HG03342 (cell line): ENCODE results near the gene ADCY7.

Experiments used
- ATAC-seq: cut with Tn5 transposase; IDR thresholded peaks from one replicate; pipeline ENCODE4 v1.9.1; 2021; ENCODE audit warnings: mild to moderate bottlenecking, moderate library complexity; ENCODE audit not compliant: unreplicated experiment

The ADCY7 gene

DNA sequence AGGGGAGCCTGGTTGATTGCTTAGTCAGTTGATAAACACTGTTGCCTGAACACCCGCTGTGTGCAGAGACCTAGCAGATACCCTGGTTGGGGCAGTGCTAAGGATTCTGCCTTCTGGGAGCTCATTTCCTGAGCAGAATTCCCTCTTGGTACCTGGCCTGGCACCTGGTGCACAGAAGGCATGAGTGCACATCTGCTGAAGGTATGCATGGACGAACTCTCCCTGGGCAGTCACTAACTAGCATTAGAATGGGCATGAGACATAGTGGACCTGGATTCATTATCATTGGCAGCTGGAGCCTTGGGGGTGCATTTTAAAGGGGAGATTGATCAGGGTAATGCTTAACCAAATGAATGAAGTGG is 13.1 kb downstream of the ADCY7 start:
- no peak for ATAC-seq

DNA sequence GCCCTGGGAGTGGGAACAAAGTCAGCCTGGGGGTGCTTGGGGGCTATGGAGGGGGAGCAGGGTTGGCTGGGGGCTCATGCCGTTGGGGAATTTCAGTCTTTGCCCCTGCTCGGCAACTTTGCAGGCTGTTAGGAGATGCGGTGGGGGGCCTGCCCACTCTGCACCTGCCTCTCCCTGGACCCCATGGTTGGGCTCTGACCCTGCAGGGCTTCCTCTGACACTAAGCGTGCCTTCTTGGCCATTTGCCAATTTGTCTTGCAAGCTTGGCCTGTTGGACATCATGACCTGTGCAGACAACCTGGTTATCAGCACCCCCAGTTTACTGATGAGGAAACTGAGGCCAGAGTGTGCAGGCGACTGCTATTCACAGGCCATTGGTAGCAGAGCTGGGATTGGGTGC is 14.6 kb downstream of the ADCY7 start:
- no peak for ATAC-seq

DNA sequence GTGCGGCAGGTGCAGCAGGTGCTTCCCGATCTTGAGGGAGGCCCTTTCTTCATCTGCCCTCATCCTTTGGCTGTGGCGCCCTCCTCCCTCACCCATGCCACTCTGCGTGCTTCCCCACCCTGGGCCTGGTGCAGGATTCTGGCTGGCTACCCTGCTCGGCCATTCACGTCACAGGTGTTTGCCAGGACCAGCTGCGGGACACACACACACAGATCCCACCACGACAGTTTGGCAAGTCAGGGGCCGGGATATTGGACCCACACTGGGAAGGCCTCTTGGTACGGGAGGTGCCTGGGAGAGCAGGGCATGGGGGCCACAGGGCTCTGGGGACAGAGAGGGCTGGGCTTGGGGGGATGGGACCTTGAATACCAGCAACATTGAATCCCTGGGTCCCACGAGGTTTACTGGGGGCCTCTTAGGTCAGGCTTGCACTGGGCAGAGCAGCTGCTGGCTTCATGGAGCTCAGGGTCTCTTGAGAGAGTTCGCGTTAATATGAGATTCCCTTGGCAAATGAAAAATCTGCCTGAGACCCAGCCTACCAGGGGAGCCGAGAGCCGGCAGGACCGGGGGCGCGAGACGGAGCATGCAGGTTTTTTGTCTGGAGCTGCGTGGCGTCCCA is 15.1 kb downstream of the ADCY7 start:
- ATAC-seq, result no peak

DNA sequence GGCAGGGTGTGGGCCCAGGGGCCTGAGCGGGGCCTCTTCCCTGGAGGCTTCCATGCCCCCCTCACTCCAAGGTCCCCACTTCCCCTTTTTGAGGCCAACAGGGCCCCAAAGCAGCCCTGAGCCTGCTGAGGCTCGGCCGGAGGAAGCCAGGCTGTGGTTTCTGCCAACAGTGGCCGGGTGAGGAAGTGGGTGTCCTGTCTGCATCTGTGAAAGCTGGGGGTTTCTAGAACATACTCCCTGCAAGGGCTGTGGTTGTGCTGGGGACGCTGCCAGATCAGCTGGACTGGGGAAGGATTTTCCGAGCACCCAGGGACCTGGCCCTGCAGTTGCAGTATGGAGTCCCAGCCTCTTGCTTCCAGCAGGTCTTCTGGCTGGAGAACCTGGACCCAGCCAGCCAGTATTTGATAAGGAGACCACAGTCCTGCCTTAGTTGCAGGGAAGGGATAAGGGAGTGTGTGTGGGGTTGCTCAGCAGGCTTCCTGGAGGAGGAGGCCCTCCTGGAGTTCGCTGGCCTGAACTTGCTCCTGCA is 15.7 kb downstream of the ADCY7 start:
- ATAC-seq, result peak; percentile 91

DNA sequence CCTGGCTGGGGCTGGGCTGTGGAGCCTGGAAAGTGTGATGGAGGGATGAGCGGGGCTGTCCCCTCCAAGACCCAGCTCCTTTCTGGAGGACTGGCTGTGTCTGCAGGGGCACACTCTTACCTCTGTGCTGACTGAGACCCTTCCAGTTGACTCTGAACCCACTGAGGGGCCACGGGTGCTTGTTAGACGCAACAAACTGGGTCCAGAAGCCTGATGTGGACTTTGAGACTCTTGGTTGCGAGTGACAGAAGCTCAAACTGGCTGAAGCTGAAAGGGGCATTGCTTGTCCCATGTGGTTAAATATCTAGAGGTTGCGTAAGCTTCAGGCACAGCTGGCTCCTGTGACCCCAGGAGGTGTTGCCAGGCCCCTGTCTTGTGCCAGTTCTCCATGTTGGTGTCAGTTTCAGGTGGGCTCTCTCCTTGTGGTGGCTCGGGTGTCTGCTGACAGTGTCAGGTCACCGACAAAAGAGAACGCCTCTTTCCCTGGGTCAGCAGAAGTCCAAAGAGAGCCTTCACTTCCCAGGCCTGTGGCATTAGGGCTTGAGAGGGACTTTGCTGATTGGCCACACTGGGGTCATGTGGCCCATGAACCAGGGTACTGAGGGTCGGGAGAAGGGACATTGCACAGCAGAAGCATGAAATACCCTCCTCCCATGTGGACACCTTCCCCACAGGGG is 16.7 kb downstream of the ADCY7 start:
- ATAC-seq, result no peak

DNA sequence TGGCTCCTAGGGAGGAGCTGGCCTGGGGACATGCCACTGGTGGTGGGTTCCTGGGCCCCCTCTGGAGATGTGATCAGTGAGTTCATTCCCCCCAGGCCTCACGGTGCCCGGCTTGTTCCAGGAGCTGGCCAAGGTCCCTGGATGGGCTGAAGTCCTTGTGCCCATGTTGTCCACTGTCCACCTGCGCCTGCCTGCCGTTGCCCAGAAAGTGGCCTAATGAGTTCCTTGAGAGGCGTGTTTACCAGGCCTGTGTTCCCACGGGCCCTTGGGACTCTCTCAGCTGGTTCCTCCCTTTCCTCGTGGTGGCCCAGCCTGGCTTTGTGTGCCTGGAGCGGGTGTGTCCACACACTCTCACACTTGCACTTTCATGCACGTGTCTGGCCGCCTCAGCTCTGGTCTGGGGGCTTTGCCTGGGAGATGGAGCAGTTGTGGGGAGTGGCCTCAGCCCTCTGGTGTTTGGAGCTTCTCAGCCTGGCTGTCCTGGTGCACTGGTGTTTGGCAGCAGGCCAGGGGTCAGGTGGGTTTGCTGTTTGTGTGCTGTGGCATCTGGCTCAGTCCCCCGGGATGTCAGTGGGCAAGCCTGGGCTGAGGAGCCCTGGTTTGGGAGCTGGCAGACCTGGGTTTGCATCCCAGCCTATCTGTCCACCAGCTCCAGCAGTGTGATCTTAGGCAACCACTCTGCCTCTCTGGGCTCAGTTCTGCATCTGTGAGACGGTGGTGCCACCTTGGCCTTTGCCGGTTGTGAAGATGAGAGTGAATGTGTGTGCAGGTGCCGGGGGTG is 18.0 kb downstream of the ADCY7 start:
- no peak for ATAC-seq

DNA sequence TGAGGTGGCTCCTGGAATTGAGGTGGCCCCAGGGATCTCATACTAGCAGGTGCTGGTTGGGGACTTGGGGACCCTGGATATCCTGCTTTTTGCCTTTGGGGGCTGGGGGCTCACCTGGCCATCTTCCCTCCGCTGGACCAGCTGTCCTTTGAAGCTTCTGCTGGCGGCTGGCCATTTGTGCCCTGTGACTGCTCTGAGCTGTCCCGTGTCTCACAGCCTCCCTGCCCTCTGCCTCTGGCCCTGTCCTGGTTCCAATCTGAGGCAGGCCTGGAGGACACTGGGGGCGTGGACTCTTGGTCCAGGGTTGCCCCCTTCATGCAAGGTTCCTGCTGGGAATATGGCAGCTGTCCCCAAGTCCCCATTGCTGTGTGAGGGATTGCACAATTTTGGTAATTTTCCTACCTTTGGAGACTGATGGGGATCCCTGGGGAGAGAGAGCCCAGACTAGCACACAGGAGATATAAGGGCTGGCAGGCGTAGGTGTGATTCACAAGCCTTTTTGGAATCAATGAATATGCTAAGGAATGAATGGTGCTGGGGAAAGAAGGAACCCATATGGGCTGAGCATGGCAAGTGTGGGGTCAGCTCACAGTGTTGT is 19.2 kb downstream of the ADCY7 start:
- ATAC-seq, result no peak

DNA sequence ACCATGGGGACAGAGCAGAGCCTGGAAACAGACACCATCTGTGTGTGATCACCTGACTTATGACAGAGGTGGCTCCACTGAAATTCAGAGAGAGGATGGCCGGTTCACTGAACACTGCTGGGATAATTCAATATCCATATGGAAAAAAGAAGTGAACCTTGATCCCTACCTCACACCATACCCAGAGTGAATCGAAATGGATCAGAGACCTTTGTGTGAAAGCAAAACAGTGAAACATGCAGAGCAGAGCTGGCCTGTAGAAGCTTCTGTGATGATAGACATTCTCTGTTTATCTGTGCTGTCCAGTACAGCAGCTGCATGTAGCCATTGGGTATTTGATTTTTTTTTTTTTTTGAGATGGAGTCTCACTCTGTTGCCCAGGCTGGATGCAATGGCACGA is 20.3 kb downstream of the ADCY7 start:
- no peak for ATAC-seq

DNA sequence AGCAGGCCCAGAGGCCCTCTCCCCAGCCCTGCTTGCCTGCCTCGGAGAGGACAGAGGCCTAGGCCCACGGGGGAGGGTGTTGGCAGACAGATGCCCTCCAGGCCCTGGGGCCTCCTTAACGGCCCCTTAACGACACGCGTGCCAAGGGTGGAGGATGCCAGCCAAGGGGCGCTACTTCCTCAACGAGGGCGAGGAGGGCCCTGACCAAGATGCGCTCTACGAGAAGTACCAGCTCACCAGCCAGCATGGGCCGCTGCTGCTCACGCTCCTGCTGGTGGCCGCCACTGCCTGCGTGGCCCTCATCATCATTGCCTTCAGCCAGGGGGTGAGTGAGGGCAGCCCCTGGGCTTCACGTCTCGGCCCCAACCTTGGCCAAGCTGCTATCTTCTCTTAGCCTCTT is 21.7 kb downstream of the ADCY7 start:
- ATAC-seq, result no peak

DNA sequence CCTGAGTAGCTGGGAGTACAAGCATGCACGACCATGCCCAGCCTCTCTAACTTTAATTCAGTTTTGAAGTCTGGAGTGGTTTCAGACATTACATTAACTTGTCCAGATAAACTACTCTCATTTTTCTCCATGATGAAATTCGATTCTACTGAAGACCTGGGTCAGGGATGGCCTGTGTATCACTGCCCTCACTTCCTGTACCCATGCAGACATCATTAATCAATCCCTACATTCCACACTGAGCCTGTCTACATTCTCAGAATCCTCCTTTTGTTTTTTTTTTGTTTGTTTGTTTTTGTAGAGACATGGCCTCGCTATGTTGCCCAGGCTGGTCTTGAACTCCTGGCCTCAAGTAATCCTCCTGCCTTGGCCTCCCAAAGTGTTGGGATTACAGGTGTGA is 22.6 kb downstream of the ADCY7 start:
- ATAC-seq, result no peak

DNA sequence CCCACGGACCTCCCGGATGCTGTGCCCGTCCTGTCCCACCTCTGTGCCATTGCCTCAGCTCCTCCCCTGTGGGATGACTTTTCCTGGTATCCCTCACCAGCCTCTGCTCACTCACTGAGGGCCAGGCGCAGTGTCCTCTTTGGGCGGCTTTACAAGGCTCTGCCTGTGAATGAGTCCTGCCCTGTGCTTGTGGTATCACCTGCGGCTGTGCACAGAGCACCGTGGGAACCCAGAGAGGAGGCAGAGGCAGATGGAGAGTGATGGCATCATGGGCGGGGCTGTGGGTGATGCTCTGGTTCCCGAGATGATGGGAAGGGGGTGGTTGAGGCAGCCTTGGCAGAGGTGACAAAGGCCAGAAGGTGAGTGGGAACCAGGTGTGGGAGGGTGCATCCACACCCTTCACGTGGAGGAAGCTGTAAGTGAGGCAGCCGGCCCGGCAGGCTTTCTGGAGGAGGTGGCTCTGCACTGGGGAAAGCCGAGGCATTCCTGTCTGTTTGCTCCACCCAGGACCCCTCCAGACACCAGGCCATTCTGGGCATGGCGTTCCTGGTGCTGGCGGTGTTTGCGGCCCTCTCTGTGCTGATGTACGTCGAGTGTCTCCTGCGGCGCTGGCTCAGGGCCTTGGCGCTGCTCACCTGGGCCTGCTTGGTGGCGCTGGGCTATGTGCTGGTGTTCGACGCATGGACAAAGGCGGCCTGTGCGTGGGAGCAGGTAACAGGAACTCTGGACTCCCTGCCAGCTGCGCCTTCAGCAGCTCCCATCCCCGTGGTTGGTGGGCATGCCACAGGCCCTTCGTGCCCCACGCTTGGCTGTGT is 23.8 kb downstream of the ADCY7 start:
- ATAC-seq, result no peak

DNA sequence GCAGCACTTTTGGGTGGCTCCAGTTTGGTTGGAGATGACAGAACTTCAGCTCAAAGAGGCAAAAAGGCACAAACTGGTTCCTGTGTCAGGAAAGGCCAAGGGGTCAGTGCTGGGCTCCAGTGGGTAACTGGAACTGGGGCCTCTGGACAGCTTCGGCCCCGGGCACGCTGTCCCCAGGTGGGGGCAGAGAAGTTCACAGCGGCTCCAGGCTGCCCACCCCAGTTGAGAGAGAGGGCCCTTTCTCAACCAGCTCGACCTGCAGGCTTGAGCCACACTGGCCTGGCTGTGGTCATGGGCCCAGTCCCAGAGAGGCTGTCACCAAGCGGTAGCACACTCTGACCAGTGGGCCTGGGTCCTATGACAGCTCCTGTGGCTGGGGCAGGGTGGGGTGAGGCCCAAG is 24.5 kb downstream of the ADCY7 start:
- ATAC-seq, result no peak

DNA sequence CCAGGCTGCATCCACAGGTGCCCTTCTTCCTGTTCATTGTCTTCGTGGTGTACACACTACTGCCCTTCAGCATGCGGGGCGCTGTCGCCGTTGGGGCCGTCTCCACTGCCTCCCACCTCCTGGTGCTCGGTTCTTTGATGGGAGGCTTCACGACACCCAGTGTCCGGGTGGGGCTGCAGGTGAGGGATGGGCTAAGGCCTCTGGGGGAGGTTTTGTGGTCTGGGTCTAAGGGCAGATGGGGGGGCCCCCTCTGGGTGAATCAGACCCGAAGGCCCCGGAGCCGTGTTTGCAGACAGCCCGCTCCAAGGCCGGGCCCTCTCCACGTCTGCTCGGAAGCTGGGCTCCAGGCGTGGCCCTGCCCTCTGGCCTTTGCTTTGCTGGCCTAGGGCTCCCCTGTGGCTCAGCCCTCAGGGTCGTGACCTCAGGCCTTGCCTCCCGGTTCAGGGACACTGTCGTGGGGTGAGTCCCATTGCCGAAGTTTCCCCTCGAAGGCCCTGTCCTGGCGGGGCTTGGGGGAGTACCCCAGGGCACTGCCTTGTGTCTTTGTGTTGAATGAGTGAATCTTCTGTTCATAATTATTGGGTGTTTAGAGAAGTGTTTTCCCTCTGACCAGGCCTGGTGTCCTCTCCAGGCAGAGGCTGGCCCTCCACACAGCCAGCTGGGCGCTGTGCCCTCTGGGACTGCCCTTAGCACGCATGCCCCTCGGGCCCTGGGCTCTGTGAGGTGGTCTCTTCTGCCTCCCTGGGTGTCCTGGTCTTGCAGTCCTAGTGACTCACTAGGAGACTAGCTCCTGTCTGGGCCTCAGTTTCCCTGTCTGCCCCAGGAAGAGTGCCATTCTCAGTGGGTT is 25.6 kb downstream of the ADCY7 start:
- no peak for ATAC-seq

DNA sequence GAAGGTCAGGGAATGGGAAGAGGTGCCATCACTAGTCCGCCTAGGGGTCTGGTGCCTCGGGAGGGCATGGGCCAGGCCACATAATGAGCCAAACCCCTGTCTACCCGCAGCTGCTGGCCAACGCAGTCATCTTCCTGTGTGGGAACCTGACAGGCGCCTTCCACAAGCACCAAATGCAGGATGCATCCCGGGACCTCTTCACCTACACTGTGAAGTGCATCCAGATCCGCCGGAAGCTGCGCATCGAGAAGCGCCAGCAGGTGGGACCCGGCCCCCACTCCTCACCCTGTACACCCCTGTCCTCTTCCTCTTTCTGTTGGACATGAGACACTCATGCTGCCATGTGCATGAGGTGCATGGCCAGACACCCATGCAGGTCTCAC is 26.2 kb downstream of the ADCY7 start:
- ATAC-seq, result no peak

DNA sequence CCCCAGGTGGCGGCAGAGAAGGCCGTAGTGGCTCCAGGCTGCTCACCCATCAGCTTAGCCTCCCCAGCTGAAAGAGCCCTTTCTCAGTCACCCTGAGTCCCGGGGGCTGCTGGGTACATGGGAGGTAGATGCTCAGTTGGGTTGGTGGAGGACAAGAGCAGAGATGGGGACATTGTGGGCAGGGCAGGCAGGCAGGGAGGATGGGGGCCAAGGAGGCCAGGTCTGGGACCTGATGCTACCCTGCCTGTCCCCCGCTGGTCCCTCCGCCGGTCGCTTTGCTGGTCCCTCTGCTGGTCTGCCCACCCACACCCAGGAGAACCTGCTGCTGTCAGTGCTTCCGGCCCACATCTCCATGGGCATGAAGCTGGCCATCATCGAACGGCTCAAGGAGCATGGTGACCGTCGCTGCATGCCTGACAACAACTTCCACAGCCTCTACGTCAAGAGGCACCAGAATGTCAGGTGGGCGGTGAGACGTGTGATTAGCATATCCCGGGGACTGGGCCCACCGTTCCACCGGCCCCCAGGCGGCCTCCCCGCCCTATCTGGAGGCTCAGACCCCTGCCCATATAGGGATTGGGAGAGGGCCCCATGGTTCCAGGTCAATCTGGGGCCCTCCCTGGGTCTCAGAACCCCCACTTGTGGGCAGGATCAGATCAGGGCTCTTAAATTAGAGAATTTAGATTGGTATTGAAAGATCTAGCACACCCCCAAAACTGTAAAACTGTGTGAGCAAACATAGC is 26.9 kb downstream of the ADCY7 start:
- no peak for ATAC-seq

DNA sequence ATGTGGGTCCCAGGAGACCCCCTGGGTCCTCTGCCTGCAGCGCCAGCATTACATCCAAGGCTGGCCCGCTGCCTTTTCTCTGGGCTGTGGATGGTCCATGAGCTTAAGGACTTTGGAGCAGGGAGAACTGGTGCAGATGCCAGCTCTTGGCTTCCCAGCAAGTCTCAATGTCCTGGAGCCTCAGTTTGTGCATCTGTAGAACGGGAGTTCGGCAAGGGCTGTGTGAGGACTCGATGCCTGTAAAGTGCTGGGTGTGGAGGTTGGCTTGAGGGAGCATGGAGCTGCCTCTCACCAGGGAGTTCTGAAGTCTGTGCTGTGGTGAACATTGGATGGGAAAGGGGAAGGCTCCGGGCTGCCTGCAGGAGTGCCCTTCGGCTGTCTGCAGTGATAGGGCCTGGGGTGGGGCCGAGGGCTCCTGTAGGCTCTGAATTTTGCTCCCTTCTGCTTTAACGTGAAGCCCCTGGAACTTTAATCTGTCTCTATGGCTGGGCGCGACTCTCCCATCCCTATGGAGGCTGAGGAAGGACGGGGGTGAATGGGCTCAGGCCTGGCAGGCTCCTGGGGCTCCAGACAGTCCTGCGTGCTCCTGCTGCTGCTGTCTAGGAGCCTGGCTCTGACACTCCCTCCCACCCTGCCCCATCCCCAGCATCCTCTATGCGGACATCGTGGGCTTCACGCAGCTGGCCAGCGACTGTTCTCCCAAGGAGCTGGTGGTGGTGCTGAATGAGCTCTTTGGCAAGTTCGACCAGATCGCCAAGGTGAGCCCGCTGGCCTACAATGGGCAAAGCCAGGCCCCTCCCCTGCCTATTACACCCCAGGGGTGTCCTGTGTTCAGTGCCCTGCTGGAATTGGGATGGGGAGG is 27.9 kb downstream of the ADCY7 start:
- ATAC-seq, result no peak

DNA sequence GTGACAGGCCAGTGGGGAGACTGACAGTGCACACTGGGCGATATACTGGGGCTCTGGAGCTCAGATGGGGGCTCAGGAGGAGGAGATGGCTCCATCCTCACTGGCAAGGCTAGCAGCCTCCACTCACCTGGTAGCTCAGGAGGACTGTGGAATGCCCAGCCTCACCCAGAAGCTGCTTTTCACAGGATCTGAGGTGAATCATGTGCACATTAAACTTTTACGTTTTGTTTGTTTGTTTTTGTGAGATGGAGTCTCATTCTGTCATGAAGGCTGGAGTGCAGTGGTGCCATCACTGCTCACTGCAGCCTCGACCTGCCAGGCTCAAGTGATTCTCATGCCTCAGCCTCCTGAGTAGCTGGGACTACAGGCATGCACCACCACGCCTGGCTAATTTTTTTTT is 28.6 kb downstream of the ADCY7 start:
- no peak for ATAC-seq

DNA sequence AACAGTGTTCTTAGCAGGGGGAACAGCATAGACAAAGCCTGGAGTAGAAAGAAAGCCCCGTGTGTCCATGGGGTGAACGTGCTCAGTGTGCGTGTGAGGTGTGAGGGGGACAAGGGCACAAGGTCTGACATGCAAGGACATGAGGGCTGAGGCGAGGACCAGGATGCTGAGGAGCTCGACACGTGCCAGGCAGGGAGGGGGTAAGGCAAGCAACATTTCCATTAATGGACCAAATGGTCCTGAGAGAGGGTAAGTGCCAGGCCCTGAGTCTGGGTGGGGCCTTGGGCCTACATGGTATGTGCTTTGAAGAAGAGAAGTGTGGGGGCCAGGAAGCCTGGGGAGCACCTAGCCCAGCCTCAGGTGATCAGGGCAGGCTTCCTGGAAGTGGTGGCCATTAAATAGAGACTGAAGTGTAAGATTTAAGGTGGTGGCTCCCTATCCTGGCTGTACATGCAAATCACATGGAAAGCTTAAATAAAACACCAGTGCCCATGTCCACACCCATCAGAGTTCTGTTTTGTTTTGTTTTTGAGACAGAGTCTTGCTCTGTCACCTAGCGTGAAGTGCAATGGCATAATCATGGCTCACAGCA is 29.3 kb downstream of the ADCY7 start:
- ATAC-seq, result no peak
